ENCODE data around the gene EMID1. TPM values are rescaled to one million over a fixed set of nuclear protein-coding genes. Genes with fewer than 3 reads are reported as not detected.

Gene EMID1
- total RNA-seq, 4 donors from 2014 or later, result 0.68 to 53.9 (median 1.9) TPM; not detected in 1

DNA sequence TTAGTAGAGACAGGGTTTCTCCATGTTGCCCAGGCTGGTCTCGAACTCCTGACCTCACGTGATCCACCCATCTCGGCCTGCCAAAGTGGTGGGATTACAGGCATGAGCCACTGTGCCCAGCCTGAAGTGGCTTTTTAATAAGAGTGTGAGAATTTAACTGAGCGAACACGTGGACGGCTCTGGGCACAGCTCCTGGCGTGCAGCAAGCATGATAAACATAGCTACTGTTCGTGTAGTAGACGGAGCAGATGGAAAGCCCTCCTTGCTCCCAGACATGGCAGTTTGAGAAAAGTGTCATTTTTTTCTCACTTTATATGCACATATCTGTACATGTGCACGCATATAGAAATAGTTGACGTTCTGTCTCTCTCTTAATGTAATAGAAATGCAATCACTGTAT, 7.0 kb downstream of the EMID1 start:
- Histone ChIP-seq H3K36me3 (no peaks in the 10 kb centered on the region), H3K27ac (no peak overlapping the region), H3K27me3 (peaks cover 3% of the 10 kb centered on the region), H3K4me3 (no peak overlapping the region), H3K4me1 (peaks cover 0 to 4% (median 0%) of the 10 kb centered on the region in 4 donors), H3K9me3 (no peaks in the 10 kb centered on the region)
- 62 to 63% methylated on average over 4 to 11 of the region's 11 CpGs for WGBS, 2 donors (ENCODE audit: low coverage in 1 of 2)
- TF ChIP-seq POLR2AphosphoS5 (IDR thresholded peaks at IDR 0.05) (no peak), CTCF (IDR thresholded peaks at IDR 0.05) (no peak), EP300 (IDR thresholded peaks at IDR 0.05; ENCODE audit: low read depth) (no peak), POLR2A (IDR thresholded peaks at IDR 0.05) (no peak)
- in situ Hi-C loops (cut with MboI; ENCODE audit: low pct_ligation_motif_present in 1 of 4, low pct_unique_long_range_greater_than_20kb in 1 of 4, low sequenced_read_pairs in 3 of 4), result no loop called here
- no peak for DNase-seq
- intact Hi-C loops (cut with DNase I; ENCODE audit: low total_unique reads), result no loop called here

DNA sequence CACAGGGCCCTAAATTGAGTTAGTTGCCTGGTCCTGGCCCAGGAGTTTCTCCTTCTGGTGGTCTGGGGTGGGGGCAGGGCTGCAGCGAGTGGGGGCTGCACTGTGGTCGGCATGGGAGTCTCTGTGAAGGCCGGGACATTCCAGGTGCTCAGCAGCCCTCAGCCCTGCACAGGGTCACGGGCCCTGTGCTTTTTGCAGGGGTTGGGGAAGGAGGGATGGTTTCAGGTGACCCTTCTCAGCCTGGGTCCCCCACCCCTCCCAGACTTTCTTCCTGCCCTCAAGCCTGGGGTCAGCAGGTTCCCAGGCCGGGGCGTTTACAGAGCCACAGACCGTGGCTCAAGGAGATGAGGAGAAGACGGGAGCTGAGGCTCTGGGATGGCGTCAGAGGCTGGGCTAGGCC, 7.8 kb downstream of the EMID1 start:
- 78 to 100% methylated on average over 1 to 9 of the region's 9 CpGs for WGBS, 2 donors (ENCODE audit: low coverage in 1 of 2)
- no peaks in the 10 kb centered on the region for H3K9me3 ChIP-seq
- no peak for DNase-seq
- no peak overlapping the region for H3K4me3 ChIP-seq
- H3K27me3 ChIP-seq, result no peaks in the 10 kb centered on the region
- H3K36me3 ChIP-seq, result no peaks in the 10 kb centered on the region
- H3K4me1 ChIP-seq, result peaks cover 0 to 3% (median 0%) of the 10 kb centered on the region in 4 donors
- no peak overlapping the region for H3K27ac ChIP-seq
- in situ Hi-C loops (cut with MboI; ENCODE audit: low pct_ligation_motif_present in 1 of 4, low pct_unique_long_range_greater_than_20kb in 1 of 4, low sequenced_read_pairs in 3 of 4) (no loop called here), intact Hi-C loops (cut with DNase I; ENCODE audit: low total_unique reads) (no loop called here)
- TF ChIP-seq CTCF (IDR thresholded peaks at IDR 0.05), result no peak
- TF ChIP-seq EP300 (IDR thresholded peaks at IDR 0.05; ENCODE audit: low read depth), result no peak
- TF ChIP-seq POLR2A (IDR thresholded peaks at IDR 0.05), result no peak
- no peak for TF ChIP-seq POLR2AphosphoS5 (IDR thresholded peaks at IDR 0.05)

- WGBS, 2 donors (ENCODE audit: low coverage in 1 of 2), result 86 to 90% methylated on average over 4 to 6 of the region's 6 CpGs
- no peaks in the 10 kb centered on the region for H3K36me3 ChIP-seq
- DNase-seq, result no peak
These were observed 8.5 kb downstream of the EMID1 start for GRCh38 chr22:29214232-29214631.

More at GRCh38 chr22:29214232-29214631, 8.5 kb downstream of the EMID1 start:
- no peaks in the 10 kb centered on the region for H3K27me3 ChIP-seq
- no peaks in the 10 kb centered on the region for H3K4me1 ChIP-seq
- in situ Hi-C loops (cut with MboI; ENCODE audit: low pct_ligation_motif_present in 1 of 4, low pct_unique_long_range_greater_than_20kb in 1 of 4, low sequenced_read_pairs in 3 of 4), result no loop called here
- H3K27ac ChIP-seq, result no peak overlapping the region
- no peak overlapping the region for H3K4me3 ChIP-seq
- TF ChIP-seq EP300 (IDR thresholded peaks at IDR 0.05; ENCODE audit: low read depth) (no peak), POLR2AphosphoS5 (IDR thresholded peaks at IDR 0.05) (no peak), POLR2A (IDR thresholded peaks at IDR 0.05) (no peak), CTCF (IDR thresholded peaks at IDR 0.05) (no peak)
- intact Hi-C loops (cut with DNase I; ENCODE audit: low total_unique reads), result no loop called here
- H3K9me3 ChIP-seq, result no peaks in the 10 kb centered on the region
